NB4 (cell line): ENCODE measurements around the gene FRMD4B.

Experiments used
- CTCF ChIP-seq: IDR thresholded peaks from one replicate; pipeline ENCODE4 v1.5.1; 2012; ENCODE audit warnings: low read depth, low read length
- MAX ChIP-seq: IDR thresholded peaks from 2 replicates; pipeline ENCODE4 v1.6.1; 2011; ENCODE audit warnings: low read depth, low read length
- MYC ChIP-seq: IDR thresholded peaks from 2 replicates; pipeline ENCODE4 v1.6.1; 2011; ENCODE audit warnings: low read depth, low read length
- POLR2A ChIP-seq: IDR thresholded peaks from 2 replicates; pipeline ENCODE4 v1.6.1; 2011; ENCODE audit warnings: mild to moderate bottlenecking; ENCODE audit not compliant: insufficient read length; ENCODE audit errors: extremely low read depth

GRCh38 chr3:69200384-69201068, 185.4 kb downstream of the FRMD4B start:
- TF ChIP-seq CTCF (no peak), MYC (no peak), POLR2A (no peak), MAX (no peak)
